ENCODE measurements around the gene CYSRT1.
"Not testable (repeated sequence)": the region's sequence is repeated elsewhere in the genome, so short reads cannot be mapped to it uniquely, and the experiment has no call there.

CYSRT1 gene

GRCh38 chr9:137240318-137240840 lies 15.4 kb downstream of the CYSRT1 start:
- POLR2A ChIA-PET, result interaction anchor here (0.5 to 6.8 kb wide), 43 partner anchors 9 to 293 kb away, joined by 3 to 124 read pairs (median 5); partner anchors contain the start of genes ANAPC2, CYSRT1, EXD3 and MAN1B1
- DNase-seq (ENCODE audit: extremely low spot score), result peak; percentile 66
- TF ChIP-seq, protein P1, sequence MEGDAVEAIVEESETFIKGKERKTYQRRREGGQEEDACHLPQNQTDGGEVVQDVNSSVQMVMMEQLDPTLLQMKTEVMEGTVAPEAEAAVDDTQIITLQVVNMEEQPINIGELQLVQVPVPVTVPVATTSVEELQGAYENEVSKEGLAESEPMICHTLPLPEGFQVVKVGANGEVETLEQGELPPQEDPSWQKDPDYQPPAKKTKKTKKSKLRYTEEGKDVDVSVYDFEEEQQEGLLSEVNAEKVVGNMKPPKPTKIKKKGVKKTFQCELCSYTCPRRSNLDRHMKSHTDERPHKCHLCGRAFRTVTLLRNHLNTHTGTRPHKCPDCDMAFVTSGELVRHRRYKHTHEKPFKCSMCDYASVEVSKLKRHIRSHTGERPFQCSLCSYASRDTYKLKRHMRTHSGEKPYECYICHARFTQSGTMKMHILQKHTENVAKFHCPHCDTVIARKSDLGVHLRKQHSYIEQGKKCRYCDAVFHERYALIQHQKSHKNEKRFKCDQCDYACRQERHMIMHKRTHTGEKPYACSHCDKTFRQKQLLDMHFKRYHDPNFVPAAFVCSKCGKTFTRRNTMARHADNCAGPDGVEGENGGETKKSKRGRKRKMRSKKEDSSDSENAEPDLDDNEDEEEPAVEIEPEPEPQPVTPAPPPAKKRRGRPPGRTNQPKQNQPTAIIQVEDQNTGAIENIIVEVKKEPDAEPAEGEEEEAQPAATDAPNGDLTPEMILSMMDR (IDR thresholded peaks at IDR 0.05; ENCODE audit: control extremely low read depth, extremely low read depth, low read depth, missing control alignments), result peak; percentile 26
- CTCF ChIA-PET, result interaction anchor here (0.8 to 8.0 kb wide), 11 partner anchors 10 to 304 kb away, joined by 3 to 92 read pairs (median 4); partner anchors contain the start of genes CYSRT1, EXD3, LRRC26 and NELFB

GRCh38 chr9:137240841-137241489 lies 16.0 kb downstream of the CYSRT1 start, which contains the start of gene TUBB4B:
TUBB4B (plus strand) TSS chr9:137241287; CDS start chr9:137241361, 74 bp downstream.
- DNase-seq (ENCODE audit: extremely low spot score), result peak; percentile 99
- TF ChIP-seq, protein P1 (IDR thresholded peaks at IDR 0.05; ENCODE audit: control extremely low read depth, extremely low read depth, low read depth, missing control alignments), result no peak
- ChIA-PET POLR2A (interaction anchor here (0.5 to 6.8 kb wide), 41 partner anchors 9 to 293 kb away, joined by 3 to 124 read pairs (median 5); partner anchors contain the start of genes ANAPC2, CYSRT1, EXD3 and MAN1B1), CTCF (interaction anchor here (0.8 to 8.0 kb wide), 10 partner anchors 11 to 212 kb away, joined by 3 to 92 read pairs (median 4); partner anchors contain the start of genes CYSRT1, EXD3, LRRC26 and NELFB)

DNA sequence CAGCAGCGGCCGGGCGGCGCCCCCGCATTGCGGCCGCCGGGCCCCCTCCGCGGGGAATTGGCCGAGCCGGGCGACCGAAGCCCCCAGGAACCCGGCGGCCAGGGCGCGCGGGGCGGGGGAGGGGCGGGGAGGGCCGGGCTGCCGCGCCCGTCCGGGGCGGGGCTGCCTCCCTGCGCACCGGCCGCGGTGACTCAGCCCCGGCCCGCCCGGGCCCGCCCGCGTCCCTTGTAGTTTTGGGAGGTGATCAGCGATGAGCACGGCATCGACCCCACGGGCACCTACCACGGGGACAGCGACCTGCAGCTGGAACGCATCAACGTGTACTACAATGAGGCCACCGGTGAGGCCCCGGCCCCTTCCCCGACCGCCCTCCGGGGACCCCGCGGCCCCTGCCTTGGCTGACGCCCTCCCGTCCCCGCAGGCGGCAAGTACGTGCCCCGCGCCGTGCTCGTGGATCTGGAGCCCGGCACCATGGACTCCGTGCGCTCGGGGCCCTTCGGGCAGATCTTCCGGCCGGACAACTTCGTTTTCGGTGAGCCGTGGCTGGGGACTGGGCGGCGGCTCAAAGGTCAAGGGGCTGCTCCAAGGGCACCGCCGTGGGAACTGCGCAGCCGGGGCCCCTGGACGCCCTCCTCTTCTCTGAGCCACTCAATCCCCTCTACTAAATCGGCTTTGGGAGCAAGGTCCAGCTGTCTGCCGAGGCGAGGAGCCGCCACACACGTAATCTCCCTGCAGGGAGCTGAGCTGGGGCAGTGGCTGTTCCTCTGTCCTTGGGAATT lies 16.7 kb downstream of the CYSRT1 start:
- CTCF ChIA-PET, result interaction anchor here (0.8 to 8.0 kb wide), 10 partner anchors 12 to 212 kb away, joined by 3 to 92 read pairs (median 4); partner anchors contain the start of genes CYSRT1, NELFB, RNF208 and RNF224
- DNase-seq (ENCODE audit: extremely low spot score), result peak; percentile 64
- POLR2A ChIA-PET, result interaction anchor here (0.8 to 6.8 kb wide), 27 partner anchors 8 to 436 kb away, joined by 3 to 124 read pairs (median 4); partner anchors contain the start of genes CYSRT1, NDOR1, NELFB and RNF224
- TF ChIP-seq, protein P1 (IDR thresholded peaks at IDR 0.05; ENCODE audit: control extremely low read depth, extremely low read depth, low read depth, missing control alignments), result no peak

DNA sequence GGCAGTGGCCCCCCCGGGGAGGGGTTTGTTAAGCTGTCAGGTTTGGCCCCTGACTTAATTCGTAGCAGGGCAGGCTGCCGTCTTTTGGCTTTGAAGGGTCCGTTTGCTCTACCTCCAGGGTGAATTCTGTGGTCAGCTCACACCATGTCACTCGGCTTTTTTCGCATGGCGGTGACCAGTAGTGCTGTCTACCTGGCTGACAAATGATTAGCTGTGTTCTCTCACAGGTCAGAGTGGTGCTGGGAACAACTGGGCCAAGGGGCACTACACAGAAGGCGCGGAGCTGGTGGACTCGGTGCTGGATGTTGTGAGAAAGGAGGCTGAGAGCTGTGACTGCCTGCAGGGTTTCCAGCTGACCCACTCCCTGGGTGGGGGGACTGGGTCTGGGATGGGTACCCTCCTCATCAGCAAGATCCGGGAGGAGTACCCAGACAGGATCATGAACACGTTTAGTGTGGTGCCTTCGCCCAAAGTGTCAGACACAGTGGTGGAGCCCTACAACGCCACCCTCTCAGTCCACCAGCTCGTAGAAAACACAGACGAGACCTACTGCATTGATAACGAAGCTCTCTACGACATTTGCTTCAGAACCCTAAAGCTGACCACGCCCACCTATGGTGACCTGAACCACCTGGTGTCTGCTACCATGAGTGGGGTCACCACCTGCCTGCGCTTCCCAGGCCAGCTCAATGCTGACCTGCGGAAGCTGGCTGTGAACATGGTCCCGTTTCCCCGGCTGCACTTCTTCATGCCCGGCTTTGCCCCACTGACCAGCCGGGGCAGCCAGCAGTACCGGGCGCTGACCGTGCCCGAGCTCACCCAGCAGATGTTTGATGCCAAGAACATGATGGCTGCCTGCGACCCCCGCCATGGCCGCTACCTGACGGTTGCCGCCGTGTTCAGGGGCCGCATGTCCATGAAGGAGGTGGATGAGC lies 17.6 kb downstream of the CYSRT1 start:
- POLR2A ChIA-PET, result interaction anchor here (0.5 to 6.8 kb wide), 19 partner anchors 11 to 436 kb away, joined by 3 to 124 read pairs (median 4); partner anchors contain the start of genes MAN1B1, NDOR1, NELFB and NRARP
- no peak for DNase-seq (ENCODE audit: extremely low spot score)
- TF ChIP-seq, protein P1 (IDR thresholded peaks at IDR 0.05; ENCODE audit: control extremely low read depth, extremely low read depth, low read depth, missing control alignments), result no peak
- CTCF ChIA-PET, result interaction anchor here (0.8 to 2.5 kb wide), 6 partner anchors 11 to 127 kb away, joined by 3 to 10 read pairs (median 3); partner anchors contain the start of genes NELFB and RNF224

DNA sequence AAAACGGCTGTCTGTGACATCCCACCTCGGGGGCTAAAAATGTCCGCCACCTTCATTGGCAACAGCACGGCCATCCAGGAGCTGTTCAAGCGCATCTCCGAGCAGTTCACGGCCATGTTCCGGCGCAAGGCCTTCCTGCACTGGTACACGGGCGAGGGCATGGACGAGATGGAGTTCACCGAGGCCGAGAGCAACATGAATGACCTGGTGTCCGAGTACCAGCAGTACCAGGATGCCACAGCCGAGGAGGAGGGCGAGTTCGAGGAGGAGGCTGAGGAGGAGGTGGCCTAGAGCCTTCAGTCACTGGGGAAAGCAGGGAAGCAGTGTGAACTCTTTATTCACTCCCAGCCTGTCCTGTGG lies 18.3 kb downstream of the CYSRT1 start:
- CTCF ChIA-PET, result interaction anchor here (0.9 to 2.5 kb wide), 2 partner anchors 12 to 15 kb away, joined by 4 to 10 read pairs; partner anchors contain the start of genes NELFB and RNF224
- POLR2A ChIA-PET, result interaction anchor here (1.0 to 6.8 kb wide), 7 partner anchors 11 to 156 kb away, joined by 3 to 124 read pairs (median 4); partner anchors contain the start of genes MAN1B1, NELFB, NRARP and STPG3
- not testable (repeated sequence) for DNase-seq (ENCODE audit: extremely low spot score)
